ENCODE data around the gene PAFAH1B1. TPM values are rescaled to one million over a fixed set of nuclear protein-coding genes. Genes with fewer than 3 reads are reported as not detected.

Gene PAFAH1B1
- total RNA-seq, 4 donors from 2014 or later, result 24.1 to 145 (median 98.8) TPM

DNA sequence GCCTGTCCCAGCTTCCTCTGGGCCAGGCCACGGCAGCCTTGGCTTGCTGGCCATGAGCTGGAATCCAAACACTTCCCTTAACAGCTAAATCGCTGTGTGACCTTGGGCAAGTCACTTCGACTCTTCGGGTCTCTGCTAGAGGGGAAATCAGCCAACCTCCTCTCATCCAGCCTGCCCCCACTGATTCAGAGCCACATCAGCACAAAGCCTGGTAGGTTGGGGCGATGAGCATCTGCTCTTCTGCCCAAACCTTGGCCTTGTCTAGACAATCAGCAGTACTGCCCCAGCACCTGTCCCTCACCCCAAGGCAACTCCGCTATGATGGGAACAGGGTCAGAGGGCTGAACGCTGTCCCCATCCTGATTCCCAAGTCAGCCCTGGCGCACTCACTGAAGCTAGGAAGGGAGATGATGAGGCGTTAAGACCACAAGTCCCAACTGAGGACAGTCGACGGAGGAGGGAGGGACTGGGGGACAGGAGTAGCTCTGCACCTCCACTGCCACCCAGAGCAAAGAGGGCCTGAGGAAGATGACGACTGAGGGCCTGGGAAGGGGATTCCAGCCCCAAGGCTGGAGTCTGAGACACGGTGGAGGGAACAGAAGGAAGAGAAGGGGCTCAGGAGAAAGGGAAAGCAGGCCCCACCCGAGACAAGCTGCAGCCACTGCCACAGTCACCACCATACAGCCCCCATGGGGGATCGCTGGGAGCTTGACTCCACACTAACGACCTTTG lies 116.8 kb downstream of the PAFAH1B1 start:
- Histone ChIP-seq H3K4me1 (peaks cover 31 to 66% (median 49%) of the 10 kb centered on the region in 4 donors), H3K36me3 (no peaks in the 10 kb centered on the region), H3K9me3 (no peaks in the 10 kb centered on the region), H3K27ac (peak overlapping the region; percentile 90 to 93 (median 92)), H3K4me3 (peak overlapping the region; percentile 75 to 91 (median 80)), H3K27me3 (no peaks in the 10 kb centered on the region)
- WGBS, 2 donors (ENCODE audit: low coverage in 1 of 2), result 18% methylated on average over 16 of the region's 16 CpGs; no CpG with 5 or more reads in 1 of the 2 donors
- TF ChIP-seq POLR2AphosphoS5 (IDR thresholded peaks at IDR 0.05), result no peak
- TF ChIP-seq, protein P1, sequence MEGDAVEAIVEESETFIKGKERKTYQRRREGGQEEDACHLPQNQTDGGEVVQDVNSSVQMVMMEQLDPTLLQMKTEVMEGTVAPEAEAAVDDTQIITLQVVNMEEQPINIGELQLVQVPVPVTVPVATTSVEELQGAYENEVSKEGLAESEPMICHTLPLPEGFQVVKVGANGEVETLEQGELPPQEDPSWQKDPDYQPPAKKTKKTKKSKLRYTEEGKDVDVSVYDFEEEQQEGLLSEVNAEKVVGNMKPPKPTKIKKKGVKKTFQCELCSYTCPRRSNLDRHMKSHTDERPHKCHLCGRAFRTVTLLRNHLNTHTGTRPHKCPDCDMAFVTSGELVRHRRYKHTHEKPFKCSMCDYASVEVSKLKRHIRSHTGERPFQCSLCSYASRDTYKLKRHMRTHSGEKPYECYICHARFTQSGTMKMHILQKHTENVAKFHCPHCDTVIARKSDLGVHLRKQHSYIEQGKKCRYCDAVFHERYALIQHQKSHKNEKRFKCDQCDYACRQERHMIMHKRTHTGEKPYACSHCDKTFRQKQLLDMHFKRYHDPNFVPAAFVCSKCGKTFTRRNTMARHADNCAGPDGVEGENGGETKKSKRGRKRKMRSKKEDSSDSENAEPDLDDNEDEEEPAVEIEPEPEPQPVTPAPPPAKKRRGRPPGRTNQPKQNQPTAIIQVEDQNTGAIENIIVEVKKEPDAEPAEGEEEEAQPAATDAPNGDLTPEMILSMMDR (IDR thresholded peaks at IDR 0.05), result no peak
- no peak for TF ChIP-seq EP300 (IDR thresholded peaks at IDR 0.05; ENCODE audit: low read depth)
- no peak for TF ChIP-seq POLR2A (IDR thresholded peaks at IDR 0.05)
- in situ Hi-C loops (cut with MboI; ENCODE audit: low pct_ligation_motif_present in 1 of 4, low pct_unique_long_range_greater_than_20kb in 1 of 4, low sequenced_read_pairs in 3 of 4), result no loop called here
- intact Hi-C loops (cut with DNase I; ENCODE audit: low total_unique reads), result no loop called here
- no peak for DNase-seq

DNA sequence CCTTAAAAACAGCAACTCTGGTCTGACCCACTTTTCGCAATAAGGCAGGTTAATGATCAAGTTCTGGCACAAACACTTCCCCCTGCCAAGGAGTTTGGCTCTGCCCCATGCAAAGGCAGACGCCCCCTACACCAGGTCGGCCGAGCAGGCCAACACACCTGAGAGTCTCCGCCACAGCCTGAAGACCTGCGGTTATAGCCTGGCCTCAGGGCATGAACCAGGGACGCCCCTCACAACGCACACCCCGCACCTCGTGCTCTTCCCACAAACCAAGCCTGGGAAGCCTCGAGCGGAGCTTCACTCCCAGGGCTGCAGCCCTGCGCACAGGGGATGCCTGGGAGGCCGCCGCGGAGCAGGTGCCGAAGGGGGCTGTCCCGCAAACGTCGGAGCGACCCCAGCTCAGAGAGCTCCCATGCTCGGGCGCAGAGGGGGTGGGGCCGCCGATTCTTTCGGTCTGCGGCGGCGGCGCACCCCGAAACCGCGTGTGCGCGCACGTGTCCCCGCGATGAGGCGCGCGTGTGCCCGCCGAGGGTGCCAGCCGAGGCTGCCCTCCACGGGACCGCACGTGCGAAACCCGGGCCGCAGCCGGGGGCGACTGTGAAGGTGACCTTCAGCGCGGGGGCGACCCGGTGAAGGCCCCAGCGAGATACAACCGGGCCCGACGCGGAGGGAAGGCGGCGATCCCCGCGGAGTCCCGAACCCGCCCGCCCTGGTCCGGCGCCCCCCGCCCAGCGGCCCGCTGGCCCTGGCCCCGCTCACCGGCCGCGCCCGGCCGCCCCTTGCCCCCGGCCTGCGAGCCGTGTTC lies 117.6 kb downstream of the PAFAH1B1 start:
- WGBS, 2 donors (ENCODE audit: low coverage in 1 of 2), result 1% methylated on average over 55 of the region's 82 CpGs; no CpG with 5 or more reads in 1 of the 2 donors
- in situ Hi-C loops (cut with MboI; ENCODE audit: low pct_ligation_motif_present in 1 of 4, low pct_unique_long_range_greater_than_20kb in 1 of 4, low sequenced_read_pairs in 3 of 4), result no loop called here
- intact Hi-C loops (cut with DNase I; ENCODE audit: low total_unique reads), result no loop called here
- Histone ChIP-seq H3K27me3 (no peaks in the 10 kb centered on the region), H3K36me3 (no peaks in the 10 kb centered on the region), H3K27ac (peak overlapping the region; percentile 90 to 93 (median 92)), H3K9me3 (no peaks in the 10 kb centered on the region), H3K4me3 (peak overlapping the region; percentile 75 to 91 (median 80)), H3K4me1 (peaks cover 31 to 62% (median 48%) of the 10 kb centered on the region in 4 donors)
- DNase-seq, result peak; percentile 41
- peak; percentile 43 for TF ChIP-seq POLR2A (IDR thresholded peaks at IDR 0.05)
- peak in 1 of 3 donors; percentile 26 for TF ChIP-seq POLR2AphosphoS5 (IDR thresholded peaks at IDR 0.05)
- no peak for TF ChIP-seq EP300 (IDR thresholded peaks at IDR 0.05; ENCODE audit: low read depth)
- TF ChIP-seq, protein P1 (IDR thresholded peaks at IDR 0.05), result no peak

DNA sequence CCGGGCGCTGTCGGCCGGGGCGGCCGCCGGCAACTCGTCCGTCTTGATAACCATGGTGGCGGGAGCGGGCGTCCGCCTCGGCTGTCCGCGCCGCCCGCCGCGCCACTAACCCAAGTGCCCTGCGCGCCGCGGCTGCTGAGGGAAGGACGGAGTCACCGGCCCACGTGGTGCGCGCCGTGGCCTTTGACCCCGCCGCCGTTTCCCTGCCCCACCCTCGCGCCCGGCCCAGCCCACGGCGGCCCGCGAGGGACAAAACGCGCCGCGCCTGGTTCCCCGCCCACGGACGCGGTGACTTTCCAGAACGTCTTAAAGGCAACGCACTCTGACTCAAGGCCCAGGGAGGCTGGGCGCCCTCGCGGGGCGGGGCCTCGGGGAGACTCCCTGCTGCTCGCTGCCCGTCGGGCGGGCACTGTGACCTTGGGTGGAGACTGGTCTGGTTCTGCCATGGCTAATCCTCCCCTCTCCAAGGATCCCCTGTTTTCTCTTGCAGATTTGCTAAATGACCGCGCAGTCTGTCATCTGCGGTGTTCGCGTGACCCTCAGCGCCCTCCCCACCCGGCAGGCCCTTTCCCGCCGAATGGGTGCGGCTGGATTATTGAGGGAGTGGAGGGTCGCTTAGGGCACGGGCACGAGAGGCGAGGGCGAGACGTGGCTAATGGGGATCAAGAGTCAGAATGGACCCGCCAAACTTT lies 118.3 kb downstream of the PAFAH1B1 start, which contains the start of gene CLUH:
Gene CLUH, minus strand, starts transcription at position 157 of the 692 bp plus-strand sequence. Its CDS starts 103 bp downstream, at position 54.
- TF ChIP-seq POLR2AphosphoS5 (IDR thresholded peaks at IDR 0.05) (peak in 2 of 3 donors; percentile 86 to 96), EP300 (IDR thresholded peaks at IDR 0.05; ENCODE audit: low read depth) (peak; percentile 86), POLR2A (IDR thresholded peaks at IDR 0.05) (peak; percentile 95)
- TF ChIP-seq, protein P1 (IDR thresholded peaks at IDR 0.05), result no peak
- in situ Hi-C loops (cut with MboI; ENCODE audit: low pct_ligation_motif_present in 1 of 4, low pct_unique_long_range_greater_than_20kb in 1 of 4, low sequenced_read_pairs in 3 of 4) (no loop called here), intact Hi-C loops (cut with DNase I; ENCODE audit: low total_unique reads) (no loop called here)
- 3% methylated on average over 52 of the region's 76 CpGs; no CpG with 5 or more reads in 1 of the 2 donors for WGBS, 2 donors (ENCODE audit: low coverage in 1 of 2)
- Histone ChIP-seq H3K27me3 (no peaks in the 10 kb centered on the region), H3K9me3 (no peaks in the 10 kb centered on the region), H3K4me1 (peaks cover 31 to 59% (median 48%) of the 10 kb centered on the region in 4 donors), H3K27ac (peak within 1 kb of the TSS; percentile 90 to 93 (median 92)), H3K36me3 (no peaks in the 10 kb centered on the region), H3K4me3 (peak within 1 kb of the TSS; percentile 75 to 91 (median 80))
- peak; percentile 98 for DNase-seq

Data from transverse colon (tissue), 4 donors.